Mucosa of descending colon (tissue), 3 donors: ENCODE data around the gene MCOLN1. TPM values are rescaled to one million over a fixed set of nuclear protein-coding genes. Genes with fewer than 3 reads are reported as not detected.

Experiments used
- ATAC-seq: fragments of 200-7000 bp; cut with Tn5 transposase; one replicate; pipeline ENCODE4 v1.9.1; 2020; ENCODE audit warnings: mild to moderate bottlenecking, moderate library complexity
- DNase-seq, 3 donors: peaks; one replicate each; pipeline ENCODE4 v3.0.0-alpha.2; 2020
- H3K36me3 ChIP-seq: fragments of 200-600 bp; one replicate; pipeline ENCODE4 v1.8.0; 2021; ENCODE audit warnings: low read depth, mild to moderate bottlenecking
- H3K4me1 ChIP-seq: fragments of 200-600 bp; one replicate; pipeline ENCODE4 v1.8.0; 2021; ENCODE audit warnings: low read depth, mild to moderate bottlenecking
- H3K4me3 ChIP-seq: fragments of 200-600 bp; one replicate; pipeline ENCODE4 v1.8.0; 2021; ENCODE audit warnings: mild to moderate bottlenecking
- H3K9me3 ChIP-seq: fragments of 200-600 bp; one replicate; pipeline ENCODE4 v1.8.0; 2021; ENCODE audit warnings: mild to moderate bottlenecking
- intact Hi-C, 2 donors: fragments of 100-400 bp; cut with DNase I in 1 of 2; cut with micrococcal nuclease in 1 of 2; formaldehyde crosslinking; loops; one replicate each; pipeline versions ENCODE4 v1.11.0 to v1.11.1; 2022; cut with DNase I, micrococcal nuclease
- total RNA-seq, 3 donors: library from RNA; stranded (reverse); fragmentation: NEBNext Ultra II Directional in 2 of 3; extraction: Animal tissue kit (Norgen Biotek cat#: 25700) in 2 of 3; gene quantifications; one replicate each; pipeline versions ENCODE4 v1.2.1 to v1.2.4, GENCODE V29; 2021 to 2023
- TF ChIP-seq, protein P1 (sequence below): fragments of 200-600 bp; IDR thresholded peaks from one replicate; pipeline ENCODE4 v1.8.0; 2022; ENCODE audit warnings: antibody characterized with exemption, mild to moderate bottlenecking
- donor health status: DM: no; HTN: no; CAD: no; lungs with moderate emphysema.
- donor health status: DM: no; HTN: no; CAD: no.
- donor health status: DM: no; HTN: yes; CAD: no.

MCOLN1 gene
- total RNA-seq, 3 donors from 2014 or later, result 29.5 to 40.1 (median 31.7) TPM

DNA sequence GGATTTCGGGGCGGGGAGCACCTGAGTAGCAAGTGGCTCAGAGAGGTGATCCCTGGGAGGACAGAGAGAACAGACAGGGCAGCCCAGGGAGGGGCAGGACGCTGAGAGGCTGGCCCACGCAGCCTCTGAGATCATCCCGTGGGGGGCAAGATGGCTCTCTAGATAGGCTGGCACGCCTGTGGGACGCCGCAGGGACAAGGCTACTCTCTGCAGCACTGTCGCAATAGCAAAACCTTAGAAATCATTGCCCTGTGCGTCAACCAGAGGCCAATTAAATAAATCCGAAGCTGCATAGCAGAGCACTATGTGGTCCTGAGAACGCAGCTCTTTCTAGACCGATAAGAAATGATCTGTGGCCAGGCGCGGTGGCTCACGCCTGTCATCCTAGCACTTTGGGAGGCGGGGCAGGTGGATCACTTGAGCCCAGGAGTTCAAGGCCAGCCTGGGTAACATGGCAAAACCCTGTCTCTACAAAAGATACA lies 38.7 kb upstream of the MCOLN1 start:
- peaks cover 7% of the 10 kb centered on the region for H3K4me1 ChIP-seq
- no peaks in the 10 kb centered on the region for H3K36me3 ChIP-seq
- TF ChIP-seq, protein P1, sequence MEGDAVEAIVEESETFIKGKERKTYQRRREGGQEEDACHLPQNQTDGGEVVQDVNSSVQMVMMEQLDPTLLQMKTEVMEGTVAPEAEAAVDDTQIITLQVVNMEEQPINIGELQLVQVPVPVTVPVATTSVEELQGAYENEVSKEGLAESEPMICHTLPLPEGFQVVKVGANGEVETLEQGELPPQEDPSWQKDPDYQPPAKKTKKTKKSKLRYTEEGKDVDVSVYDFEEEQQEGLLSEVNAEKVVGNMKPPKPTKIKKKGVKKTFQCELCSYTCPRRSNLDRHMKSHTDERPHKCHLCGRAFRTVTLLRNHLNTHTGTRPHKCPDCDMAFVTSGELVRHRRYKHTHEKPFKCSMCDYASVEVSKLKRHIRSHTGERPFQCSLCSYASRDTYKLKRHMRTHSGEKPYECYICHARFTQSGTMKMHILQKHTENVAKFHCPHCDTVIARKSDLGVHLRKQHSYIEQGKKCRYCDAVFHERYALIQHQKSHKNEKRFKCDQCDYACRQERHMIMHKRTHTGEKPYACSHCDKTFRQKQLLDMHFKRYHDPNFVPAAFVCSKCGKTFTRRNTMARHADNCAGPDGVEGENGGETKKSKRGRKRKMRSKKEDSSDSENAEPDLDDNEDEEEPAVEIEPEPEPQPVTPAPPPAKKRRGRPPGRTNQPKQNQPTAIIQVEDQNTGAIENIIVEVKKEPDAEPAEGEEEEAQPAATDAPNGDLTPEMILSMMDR, result no peak
- ATAC-seq, result peak; percentile 82
- no peaks in the 10 kb centered on the region for H3K9me3 ChIP-seq
- no peak overlapping the region for H3K4me3 ChIP-seq
- DNase-seq, result no peak
- intact Hi-C loops, result no loop called here

DNA sequence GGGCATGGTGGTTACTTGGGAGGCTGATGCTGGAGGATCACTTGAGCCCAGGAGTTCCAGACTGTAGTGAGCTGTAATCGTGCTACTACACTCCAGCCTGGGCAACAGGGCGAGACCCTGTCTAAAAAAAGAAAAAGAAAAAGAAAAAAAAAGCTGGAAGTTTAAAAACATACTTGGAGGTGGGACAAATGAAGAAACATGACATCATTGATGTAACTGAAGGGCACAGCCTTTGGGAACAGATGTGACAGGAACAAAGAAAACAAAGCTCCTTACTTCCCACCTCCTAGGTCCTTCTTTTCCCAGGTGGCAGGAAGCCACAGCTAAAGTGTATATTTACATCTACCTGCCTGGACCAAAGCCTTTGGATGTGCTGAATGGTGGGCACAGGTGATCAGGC lies 35.5 kb upstream of the MCOLN1 start:
- Histone ChIP-seq H3K36me3 (no peaks in the 10 kb centered on the region), H3K9me3 (no peaks in the 10 kb centered on the region), H3K4me3 (no peak overlapping the region), H3K4me1 (peaks cover 13% of the 10 kb centered on the region)
- no peak for ATAC-seq
- TF ChIP-seq, protein P1, result no peak
- intact Hi-C loops, result no loop called here
- no peak for DNase-seq

DNA sequence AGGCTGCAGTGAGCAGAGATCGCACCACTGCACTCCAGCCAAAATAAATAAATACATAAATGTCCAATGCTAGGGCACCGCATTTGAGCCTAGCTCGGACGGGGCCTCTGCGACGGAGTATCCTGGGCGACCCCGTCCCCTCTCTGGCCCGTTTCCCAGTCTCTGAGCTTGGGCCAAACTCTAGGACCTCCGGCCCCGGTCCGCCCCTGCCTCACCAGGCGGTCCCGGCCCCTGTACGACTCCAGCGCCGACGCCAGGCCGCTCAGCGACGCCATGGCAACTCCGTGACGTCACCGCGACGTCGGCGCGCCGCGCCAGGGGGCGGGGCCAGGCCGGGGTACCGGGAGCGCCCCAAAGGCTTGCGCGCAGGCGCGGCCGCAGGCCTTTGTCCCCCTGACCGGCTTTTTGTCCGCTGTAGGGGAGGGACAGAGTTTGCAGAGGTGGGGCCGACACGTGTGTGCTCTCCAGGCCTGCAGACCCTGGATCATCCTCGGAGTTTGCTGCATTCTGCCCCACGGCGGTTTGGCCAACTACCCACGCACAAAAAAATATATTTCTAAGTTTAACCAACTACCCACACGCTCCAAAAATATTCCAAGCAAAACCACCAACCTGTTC lies 33.6 kb upstream of the MCOLN1 start, which contains the start of gene PEX11G:
PEX11G (minus strand) TSS at position 300 of the 618 bp plus-strand sequence; CDS start at position 275, 25 bp downstream.
- Histone ChIP-seq H3K9me3 (no peaks in the 10 kb centered on the region), H3K36me3 (no peaks in the 10 kb centered on the region), H3K4me3 (peak within 1 kb of the TSS; percentile 20), H3K4me1 (peaks cover 7% of the 10 kb centered on the region)
- TF ChIP-seq, protein P1, result no peak
- DNase-seq, result peak; percentile 93 to 97 (median 95)
- intact Hi-C loops, result no loop called here
- peak; percentile 94 for ATAC-seq

DNA sequence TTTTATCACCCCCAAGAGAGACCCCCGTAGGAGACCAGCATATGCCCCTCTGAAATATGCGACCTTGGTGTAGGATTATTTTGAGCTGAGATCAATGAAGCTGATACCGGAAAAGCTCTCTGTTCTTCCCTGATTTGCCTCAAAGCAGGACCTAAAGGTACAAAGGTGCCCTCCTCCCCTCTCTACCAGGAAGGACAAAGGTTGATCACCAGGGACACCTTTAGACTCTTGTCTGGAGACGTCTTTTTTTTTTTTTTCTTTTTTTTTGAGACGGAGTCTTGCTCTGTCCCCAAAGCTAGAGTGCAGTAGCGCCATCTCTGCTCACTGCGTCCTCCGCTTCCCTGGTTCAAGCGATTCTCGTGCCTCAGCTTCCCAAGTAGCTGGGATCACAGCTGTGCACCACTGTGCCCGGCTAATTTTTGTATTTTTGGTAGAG lies 32.8 kb upstream of the MCOLN1 start:
- TF ChIP-seq, protein P1, result no peak
- intact Hi-C loops, result no loop called here
- DNase-seq, result peak in 2 of 3 donors; percentile 68 to 79
- H3K36me3 ChIP-seq, result no peaks in the 10 kb centered on the region
- peaks cover 7% of the 10 kb centered on the region for H3K4me1 ChIP-seq
- no peaks in the 10 kb centered on the region for H3K9me3 ChIP-seq
- peak; percentile 78 for ATAC-seq
- no peak overlapping the region for H3K4me3 ChIP-seq

DNA sequence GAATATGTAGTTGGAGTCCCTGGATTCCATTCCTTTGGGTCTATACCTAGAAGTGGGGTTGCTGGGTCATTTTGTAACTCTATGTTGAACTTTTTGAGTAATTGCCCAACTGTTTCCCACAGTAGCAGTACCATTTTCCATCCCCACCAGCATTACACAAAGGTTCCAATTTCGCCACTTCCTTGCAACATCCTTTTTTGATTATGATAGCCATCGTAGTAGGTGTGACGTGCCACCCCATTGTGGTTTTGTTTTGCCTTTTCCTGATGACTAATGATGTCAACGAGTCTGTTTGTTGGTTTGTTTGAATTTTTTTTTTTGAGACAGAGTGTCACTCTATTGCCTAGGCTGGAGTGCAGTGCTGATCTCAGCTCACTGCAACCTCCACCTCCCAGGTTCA lies 30.3 kb upstream of the MCOLN1 start:
- Histone ChIP-seq H3K4me1 (peaks cover 7% of the 10 kb centered on the region), H3K4me3 (no peak overlapping the region), H3K9me3 (no peaks in the 10 kb centered on the region), H3K36me3 (no peaks in the 10 kb centered on the region)
- ATAC-seq (no peak), DNase-seq (no peak)
- TF ChIP-seq, protein P1, result no peak
- intact Hi-C loops, result no loop called here
